SK-N-SH (cell line): ENCODE results near the gene RPA3. TPM values are rescaled to one million over a fixed set of nuclear protein-coding genes. Genes with fewer than 3 reads are reported as not detected.
A peak's percentile ranks its signal among the peaks of the same experiment; 100 is the strongest.

Source experiments
- CTCF ChIA-PET: fragments of 300-600, 350-600 bp; formaldehyde crosslinking; extraction: SDS; loops from one replicate; lab custom pipeline; 2021; lab: Yijun Ruan, JAX
- POLR2A ChIA-PET: fragments of 350-600 bp; sonication (Branson Sonifier 250); formaldehyde crosslinking; extraction: SDS; loops from one replicate; lab custom pipeline; 2020; ENCODE audit warnings: antibody characterized with exemption, inconsistent platforms; lab: Yijun Ruan, JAX
- DNase-seq: peaks from one replicate; pipeline ENCODE4 v3.0.0; 2012
- H2AFZ ChIP-seq: fragments of 200-600 bp; sonication (generic); 2 replicates; pipeline ENCODE4 v1.8.1; 2016; ENCODE audit warnings: antibody characterized with exemption, mild to moderate bottlenecking, low read depth
- H3F3A ChIP-seq: fragments of 200-600 bp; sonication (generic); replicated peaks from 2 replicates; pipeline ENCODE3; 2016; ENCODE audit warnings: antibody characterized with exemption, mild to moderate bottlenecking; ENCODE audit not compliant: insufficient read depth
- H3K27ac ChIP-seq, 2 experiments: fragments of 200-500 bp in 1 of 2; fragments of 200-600 bp in 1 of 2; sonication (Bioruptor generic) in 1 of 2; sonication (generic), shearing (Covaris generic) in 1 of 2; 2 replicates each; pipeline versions ENCODE4 v1.5.1 to v1.6.1; 2014 to 2016; ENCODE audit warnings: low read depth in 2 of 2, inconsistent platforms in 1 of 2, low read length in 1 of 2, mild to moderate bottlenecking in 1 of 2, mixed read lengths in 1 of 2
- H3K27me3 ChIP-seq: fragments of 200-600 bp; sonication (generic), shearing (Covaris generic); 2 replicates; pipeline ENCODE4 v1.6.1; 2016; ENCODE audit warnings: mixed run types; ENCODE audit not compliant: insufficient read depth
- H3K36me3 ChIP-seq, 2 experiments: fragments of 200-500 bp in 1 of 2; fragments of 200-600 bp in 1 of 2; sonication (Bioruptor generic) in 1 of 2; sonication (generic) in 1 of 2; replicated peaks in 1 of 2; 2 replicates each; pipeline versions ENCODE3 to v1.5.1; 2014 to 2016; ENCODE audit warnings: low read length in 1 of 2, mild to moderate bottlenecking in 1 of 2; ENCODE audit not compliant: insufficient read depth in 2 of 2, control insufficient read depth in 1 of 2
- H3K4me1 ChIP-seq, 2 experiments: fragments of 200-500 bp in 1 of 2; fragments of 200-600 bp in 1 of 2; sonication (Bioruptor generic) in 1 of 2; sonication (generic), shearing (Covaris generic) in 1 of 2; 2 replicates each; pipeline versions ENCODE4 v1.5.1 to v1.6.1; 2014 to 2016; ENCODE audit warnings: low read depth in 1 of 2, low read length in 1 of 2, mixed run types in 1 of 2; ENCODE audit not compliant: insufficient read depth in 2 of 2, control insufficient read depth in 1 of 2
- H3K4me2 ChIP-seq: fragments of 200-600 bp; sonication (generic), shearing (Covaris generic); 2 replicates; pipeline ENCODE4 v1.6.1; 2017; ENCODE audit warnings: mixed run types
- H3K4me3 ChIP-seq, 2 experiments: fragments of 200-500 bp in 1 of 2; fragments of 200-600 bp in 1 of 2; sonication (Bioruptor generic) in 1 of 2; sonication (generic), shearing (Covaris generic) in 1 of 2; 2 replicates each; pipeline versions ENCODE4 v1.5.1 to v1.8.1; 2014 to 2016; ENCODE audit warnings: low read depth in 2 of 2, inconsistent platforms in 1 of 2, low read length in 1 of 2, mild to moderate bottlenecking in 1 of 2, mixed read lengths in 1 of 2, moderate library complexity in 1 of 2
- H3K79me2 ChIP-seq: fragments of 200-600 bp; sonication (generic); 2 replicates; pipeline ENCODE4 v1.8.1; 2017; ENCODE audit warnings: mild to moderate bottlenecking; ENCODE audit not compliant: insufficient read depth
- H3K9ac ChIP-seq: fragments of 200-600 bp; sonication (generic); 2 replicates; pipeline ENCODE4 v1.6.1; 2017; ENCODE audit warnings: mixed run types
- H3K9me2 ChIP-seq: fragments of 200-600 bp; sonication (generic); 2 replicates; pipeline ENCODE4 v1.6.1; 2017; ENCODE audit warnings: mixed run types
- H3K9me3 ChIP-seq: fragments of 200-600 bp; sonication (generic); 2 replicates; pipeline ENCODE4 v1.6.1; 2017; ENCODE audit warnings: mixed run types, mild to moderate bottlenecking, moderate library complexity
- H4K20me1 ChIP-seq: fragments of 200-600 bp; sonication (generic); 2 replicates; pipeline ENCODE4 v1.6.1; 2017; ENCODE audit warnings: mild to moderate bottlenecking, mixed run types; ENCODE audit not compliant: insufficient read depth
- CHD2 ChIP-seq: fragments of 150-350 bp; IDR thresholded peaks from 2 replicates; pipeline ENCODE4 v1.6.1; 2018; ENCODE audit warnings: low read length; ENCODE audit not compliant: partially characterized antibody
- CTCF ChIP-seq: fragments of 200-600 bp; sonication (generic); IDR thresholded peaks from 2 replicates; pipeline ENCODE4 v1.6.1; 2017; ENCODE audit warnings: antibody characterized with exemption, mild to moderate bottlenecking, moderate library complexity
- ELF1 ChIP-seq: IDR thresholded peaks from 2 replicates; pipeline ENCODE4 v1.4.0; 2012
- EP300 ChIP-seq, 2 experiments: IDR thresholded peaks; 2 replicates each; pipeline versions ENCODE4 v1.4.0 to v1.6.1; 2012; ENCODE audit warnings: borderline replicate concordance in 1 of 2, low read depth in 1 of 2, low read length in 1 of 2
- FOSL2 ChIP-seq: IDR thresholded peaks from 2 replicates; pipeline ENCODE4 v1.4.0; 2012; ENCODE audit warnings: low read depth, mild to moderate bottlenecking, moderate library complexity, borderline replicate concordance
- FOXM1 ChIP-seq: IDR thresholded peaks from 2 replicates; pipeline ENCODE4 v1.4.0; 2012; ENCODE audit warnings: low read depth, mild to moderate bottlenecking
- GABPA ChIP-seq: IDR thresholded peaks from 2 replicates; pipeline ENCODE4 v1.4.0; 2012; ENCODE audit warnings: low read depth, mild to moderate bottlenecking
- GATA2 ChIP-seq: sonication (generic); formaldehyde crosslinking; IDR thresholded peaks from 2 replicates; pipeline ENCODE4 v1.5.0; 2020; ENCODE audit warnings: mild to moderate bottlenecking, missing genetic modification reagents
- JUND ChIP-seq: IDR thresholded peaks from 2 replicates; pipeline ENCODE4 v1.4.0; 2012
- MAX ChIP-seq: IDR thresholded peaks from 2 replicates; pipeline ENCODE4 v1.4.0; 2012; ENCODE audit warnings: low read depth
- MXI1 ChIP-seq: IDR thresholded peaks from 2 replicates; pipeline ENCODE4 v1.6.1; 2012; ENCODE audit warnings: mild to moderate bottlenecking, low read depth, low read length, improper control_type of control experiment
- NRF1 ChIP-seq: IDR thresholded peaks from 2 replicates; pipeline ENCODE4 v1.6.1; 2012; ENCODE audit warnings: low read depth, mild to moderate bottlenecking, low read length
- POLR2AphosphoS5 ChIP-seq: IDR thresholded peaks from 2 replicates; pipeline ENCODE4 v1.6.1; 2012; ENCODE audit warnings: low read depth, low read length
- RAD21 ChIP-seq: IDR thresholded peaks from 2 replicates; pipeline ENCODE4 v1.6.1; 2012; ENCODE audit warnings: mild to moderate bottlenecking, low read length
- RCOR1 ChIP-seq: fragments of 150-350 bp; IDR thresholded peaks from 2 replicates; pipeline ENCODE4 v1.6.1; 2017; ENCODE audit warnings: antibody characterized with exemption, low read length
- REST ChIP-seq: IDR thresholded peaks from 2 replicates; pipeline ENCODE4 v1.6.1; 2012; ENCODE audit warnings: mild to moderate bottlenecking, low read depth, low read length, moderate library complexity
- RFX5 ChIP-seq: IDR thresholded peaks from 2 replicates; pipeline ENCODE4 v1.6.1; 2012; ENCODE audit warnings: mild to moderate bottlenecking, improper control_type of control experiment, low read length
- SIN3A ChIP-seq: IDR thresholded peaks from 2 replicates; pipeline ENCODE4 v1.6.1; 2012; ENCODE audit warnings: low read depth, mild to moderate bottlenecking, low read length, moderate library complexity, borderline replicate concordance
- TCF12 ChIP-seq: IDR thresholded peaks from 2 replicates; pipeline ENCODE4 v1.4.0; 2012
- USF1 ChIP-seq: IDR thresholded peaks from 2 replicates; pipeline ENCODE4 v1.4.0; 2012; ENCODE audit warnings: low read depth, borderline replicate concordance
- WGBS: methylation state at CpG from one replicate; pipeline ENCODE4 v1.1.6; 2017; ENCODE audit warnings: low lambda C conversion rate; 5-methylcytosine and 5-hydroxymethylcytosine counted together
- polyA plus RNA-seq, 3 experiments: library from polyadenylated mRNA; depleted of rRNA; stranded (reverse); fragments of >200 nt; gene quantifications; 2 replicates each; pipeline ENCODE4 v1.2.3, GENCODE V29; 2012

Gene RPA3
- polyA plus RNA-seq, 1 of the 3 experiments (the other 2 are of a cell fraction): 39.0 TPM

DNA sequence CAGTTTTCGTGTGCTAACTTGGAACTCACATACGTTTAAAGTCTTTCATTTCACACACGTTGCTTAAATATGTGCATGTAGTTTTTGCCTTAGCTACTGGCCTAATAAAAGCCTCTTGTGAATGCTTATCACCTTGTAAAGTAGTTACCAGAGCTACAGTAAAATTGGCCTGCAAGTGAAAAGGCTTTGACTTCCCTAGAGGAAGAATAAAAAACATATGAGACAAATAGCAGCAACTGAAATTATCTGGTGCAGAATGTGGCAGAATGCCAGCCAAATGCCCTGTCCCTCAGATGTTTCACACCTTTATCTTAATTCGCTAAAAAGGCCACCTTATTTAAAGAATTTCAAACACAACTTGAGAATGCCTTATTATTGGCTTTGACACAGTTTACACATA, 28.1 kb upstream of the RPA3 start:
- Histone ChIP-seq H3K4me2 (no peak overlapping the region), H3F3A (no peaks in the 10 kb centered on the region), H2AFZ (no peak overlapping the region), H4K20me1 (no peaks in the 10 kb centered on the region), H3K36me3 (no peaks in the 10 kb centered on the region), H3K4me3 (no peak overlapping the region), H3K27me3 (no peaks in the 10 kb centered on the region), H3K9ac (no peak overlapping the region), H3K9me3 (no peaks in the 10 kb centered on the region), H3K9me2 (no peaks in the 10 kb centered on the region), H3K79me2 (no peaks in the 10 kb centered on the region), H3K27ac (peak overlapping the region in 1 of 2 experiments; percentile 88; a peak in 2 of 4 replicates), H3K4me1 (peaks cover 0 to 15% of the 10 kb centered on the region in 2 experiments; a peak in 2 of 4 replicates)
- peak; percentile 31 for DNase-seq
- 79% methylated on average over 4 of the region's 4 CpGs for WGBS
- ChIA-PET CTCF (interaction anchor here (0.6 to 1.7 kb wide), 2 partner anchors 18 to 268 kb away, joined by 3 to 6 read pairs; no protein-coding TSS in a partner anchor), POLR2A (interaction anchor here (0.6 kb wide), 1 partner anchor 278 kb away, joined by 3 read pairs; no protein-coding TSS in a partner anchor)
- TF ChIP-seq FOXM1 (no peak), RAD21 (peak; percentile 29), GATA2 (CRISPR knock-in tag) (peak; percentile 70), JUND (no peak), CHD2 (no peak), FOSL2 (no peak), RCOR1 (peak; percentile 78), ELF1 (no peak), MXI1 (no peak), SIN3A (no peak), GABPA (no peak), EP300 (IDR thresholded peaks at IDR 0.05; ENCODE audit: borderline replicate concordance in 1 of 2, low read depth in 1 of 2, low read length in 1 of 2) (peak in 1 of 2 experiments; percentile 31; a peak in 1 of 4 replicates), MAX (no peak), REST (no peak)
- TF ChIP-seq, all 33 proteins: peak for 4

DNA sequence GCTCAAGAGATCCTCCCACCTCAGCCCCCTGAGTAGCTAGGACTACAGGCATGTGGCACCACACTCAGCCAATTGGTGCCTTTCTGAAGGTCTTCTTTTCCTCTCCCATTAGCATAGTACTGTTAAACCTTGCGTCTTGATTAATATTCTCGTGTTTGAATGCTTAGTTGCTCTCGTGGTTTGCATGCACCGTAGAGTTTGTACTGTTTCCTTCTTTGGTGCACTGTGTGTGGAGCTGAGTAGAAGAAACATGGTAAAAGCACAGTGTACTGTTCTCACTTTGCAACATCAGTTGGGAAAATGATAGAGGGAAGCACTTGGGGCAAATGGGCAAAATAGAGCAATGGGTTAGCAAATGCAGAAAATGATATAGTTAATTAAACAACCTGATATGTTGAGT, 27.6 kb upstream of the RPA3 start:
- H3K4me1 ChIP-seq: peaks cover 0 to 13% of the 10 kb centered on the region in 2 experiments; a peak in 2 of 4 replicates
- no peaks in the 10 kb centered on the region for H3K9me3 ChIP-seq
- no peak overlapping the region for H3K4me3 ChIP-seq
- no peaks in the 10 kb centered on the region for H4K20me1 ChIP-seq
- H3K9ac ChIP-seq: no peak overlapping the region
- H3K9me2 ChIP-seq: no peaks in the 10 kb centered on the region
- WGBS: 90% methylated on average over 4 of the region's 4 CpGs
- H2AFZ ChIP-seq: no peak overlapping the region
- no peaks in the 10 kb centered on the region for H3K27me3 ChIP-seq
- ChIA-PET CTCF (interaction anchor here (0.9 to 1.7 kb wide), 3 partner anchors 19 to 64 kb away, joined by 3 to 9 read pairs (median 6); no protein-coding TSS in a partner anchor), POLR2A (no interaction called here)
- no peaks in the 10 kb centered on the region for H3K79me2 ChIP-seq
- no peaks in the 10 kb centered on the region for H3K36me3 ChIP-seq
- DNase-seq: no peak
- H3F3A ChIP-seq: no peaks in the 10 kb centered on the region
- H3K4me2 ChIP-seq: no peak overlapping the region
- H3K27ac ChIP-seq: peak overlapping the region in 1 of 2 experiments; percentile 88; a peak in 2 of 4 replicates
- TF ChIP-seq EP300 (IDR thresholded peaks at IDR 0.05; ENCODE audit: borderline replicate concordance in 1 of 2, low read depth in 1 of 2, low read length in 1 of 2): no peak
- TF ChIP-seq RAD21: no peak
- no peak for TF ChIP-seq MAX
- no peak for TF ChIP-seq JUND
- no peak for TF ChIP-seq CHD2
- TF ChIP-seq FOSL2: no peak
- no peak for TF ChIP-seq RFX5
- no peak for TF ChIP-seq TCF12
- TF ChIP-seq USF1: no peak
- TF ChIP-seq CTCF: no peak
- no peak for TF ChIP-seq NRF1
- no peak for TF ChIP-seq FOXM1
- no peak for TF ChIP-seq POLR2AphosphoS5
